COLO829 (cell line): ENCODE data around the gene AKAP6.

ENCODE experiments used
- DNase-seq: peaks from one replicate; pipeline ENCODE4 v3.0.0; 2012; ENCODE audit warnings: low spot score

The AKAP6 gene

GRCh38 chr14:32329146-32329545, at the start of gene AKAP6:
TSS of gene AKAP6 (plus strand) at chr14:32329298. CDS start at chr14:32433494, 104,196 bp downstream.
- DNase-seq, result no peak

GRCh38 chr14:32286602-32287001, 42.5 kb upstream of the AKAP6 start:
- no peak for DNase-seq

GRCh38 chr14:32296366-32296765, 32.7 kb upstream of the AKAP6 start:
- DNase-seq, result no peak

GRCh38 chr14:32298346-32298745, 30.8 kb upstream of the AKAP6 start:
- no peak for DNase-seq

GRCh38 chr14:32300136-32300535, 29.0 kb upstream of the AKAP6 start:
- no peak for DNase-seq

- DNase-seq, result no peak
Measured at GRCh38 chr14:32303865-32304264, 25.2 kb upstream of the AKAP6 start.

- no peak for DNase-seq
Measured at GRCh38 chr14:32304296-32304695, 24.8 kb upstream of the AKAP6 start.

- no peak for DNase-seq
Measured at GRCh38 chr14:32306549-32306948, 22.5 kb upstream of the AKAP6 start.

GRCh38 chr14:32307881-32308582, 21.1 kb upstream of the AKAP6 start:
- DNase-seq, result no peak

- no peak for DNase-seq
Measured at GRCh38 chr14:32310876-32311275, 18.2 kb upstream of the AKAP6 start.

GRCh38 chr14:32311294-32312009, 17.6 kb upstream of the AKAP6 start:
- no peak for DNase-seq

GRCh38 chr14:32312010-32312331, 17.1 kb upstream of the AKAP6 start:
- no peak for DNase-seq

GRCh38 chr14:32313844-32314376, 15.2 kb upstream of the AKAP6 start:
- no peak for DNase-seq

- DNase-seq, result no peak
Measured at GRCh38 chr14:32318087-32318795, 10.9 kb upstream of the AKAP6 start.

- peak; percentile 77 for DNase-seq
Measured at GRCh38 chr14:32319368-32320049, 9.6 kb upstream of the AKAP6 start.

GRCh38 chr14:32324601-32325000, 4.5 kb upstream of the AKAP6 start:
- DNase-seq, result peak; percentile 73

- no peak for DNase-seq
Measured at GRCh38 chr14:32327255-32327961, 1.7 kb upstream of the AKAP6 start.

GRCh38 chr14:32329690-32330285, 690 bp downstream of the AKAP6 start:
- DNase-seq, result no peak

GRCh38 chr14:32330351-32331111, 1.4 kb downstream of the AKAP6 start:
- no peak for DNase-seq

- DNase-seq, result no peak
Measured at GRCh38 chr14:32331206-32331605, 2.1 kb downstream of the AKAP6 start.
